GM23338 (cell line): ENCODE data around the gene DPYD. TPM values are rescaled to one million over a fixed set of nuclear protein-coding genes. Genes with fewer than 3 reads are reported as not detected.

ENCODE experiments used
- ATAC-seq: fragments of 200-7000 bp; cut with Tn5 transposase; 3 replicates; pipeline ENCODE4 v1.9.1; 2020
- DNase-seq: peaks from one replicate; pipeline ENCODE4 v3.0.0-alpha.2; 2015; ENCODE audit warnings: low spot score
- H2AFZ ChIP-seq: fragments of 200-600 bp; sonication (generic); 2 replicates; pipeline ENCODE4 v1.8.0; 2016; ENCODE audit warnings: antibody characterized with exemption, mild to moderate bottlenecking, moderate library complexity
- H3F3A ChIP-seq: fragments of 200-600 bp; sonication (generic); replicated peaks from 2 replicates; pipeline ENCODE4 v1.8.0; 2017; ENCODE audit warnings: antibody characterized with exemption, mixed run types, low read depth
- H3K27ac ChIP-seq: fragments of 200-600 bp; sonication (generic); 2 replicates; pipeline ENCODE4 v1.6.1; 2016; ENCODE audit warnings: low read depth
- H3K27me3 ChIP-seq: fragments of 200-600 bp; sonication (generic); 2 replicates; pipeline ENCODE4 v1.8.0; 2016; ENCODE audit warnings: mild to moderate bottlenecking, mixed run types, moderate library complexity; ENCODE audit not compliant: insufficient read depth
- H3K36me3 ChIP-seq: fragments of 200-600 bp; sonication (generic); 2 replicates; pipeline ENCODE4 v1.8.0; 2016; ENCODE audit warnings: mild to moderate bottlenecking; ENCODE audit not compliant: insufficient read depth
- H3K4me1 ChIP-seq: fragments of 200-600 bp; sonication (generic); 2 replicates; pipeline ENCODE4 v1.8.0; 2016; ENCODE audit warnings: mild to moderate bottlenecking, moderate library complexity; ENCODE audit not compliant: insufficient read depth
- H3K4me2 ChIP-seq: fragments of 200-600 bp; sonication (generic); 2 replicates; pipeline ENCODE4 v1.7.1; 2017; ENCODE audit warnings: mixed run types
- H3K4me3 ChIP-seq: fragments of 200-600 bp; sonication (generic); 2 replicates; pipeline ENCODE4 v1.6.1; 2016; ENCODE audit warnings: mixed run types
- H3K79me2 ChIP-seq: fragments of 200-600 bp; sonication (generic); replicated peaks from 2 replicates; pipeline ENCODE4 v1.8.0; 2017; ENCODE audit warnings: mild to moderate bottlenecking; ENCODE audit not compliant: insufficient read depth
- H3K9me2 ChIP-seq: fragments of 200-600 bp; sonication (generic); 2 replicates; pipeline ENCODE4 v1.8.0; 2017; ENCODE audit not compliant: insufficient read depth
- H4K20me1 ChIP-seq: fragments of 200-600 bp; sonication (generic); replicated peaks from 2 replicates; pipeline ENCODE4 v1.8.0; 2017; ENCODE audit warnings: mild to moderate bottlenecking; ENCODE audit not compliant: insufficient read depth
- H3K27ac Mint-ChIP-seq: 2 replicates; pipeline ENCODE4 v1.8.0; 2020; ENCODE audit warnings: inconsistent platforms, mild to moderate bottlenecking, moderate library complexity, mixed read lengths
- H3K27me3 Mint-ChIP-seq: 3 replicates; pipeline ENCODE4 v1.8.0; 2022; ENCODE audit warnings: low read depth, mild to moderate bottlenecking, moderate library complexity, mixed read lengths, inconsistent platforms; ENCODE audit not compliant: insufficient read depth, poor library complexity
- H3K36me3 Mint-ChIP-seq: 3 replicates; pipeline ENCODE4 v1.8.0; 2021; ENCODE audit warnings: low read depth, mild to moderate bottlenecking, inconsistent platforms, moderate library complexity, mixed read lengths
- H3K4me1 Mint-ChIP-seq: 3 replicates; pipeline ENCODE4 v1.8.0; 2020; ENCODE audit warnings: mild to moderate bottlenecking, inconsistent platforms, mixed read lengths
- H3K4me3 Mint-ChIP-seq: 3 replicates; pipeline ENCODE4 v1.8.0; 2021; ENCODE audit warnings: moderate library complexity, mild to moderate bottlenecking, inconsistent platforms, mixed read lengths
- H3K9me3 Mint-ChIP-seq: 3 replicates; pipeline ENCODE4 v1.8.0; 2020; ENCODE audit warnings: moderate library complexity, mild to moderate bottlenecking, inconsistent platforms, mixed read lengths
- CREB1 ChIP-seq: fragments of 250-450 bp; sonication (Bioruptor Pico); IDR thresholded peaks from 2 replicates; pipeline ENCODE4 v1.5.0; 2020; ENCODE audit warnings: low read depth, mild to moderate bottlenecking, moderate library complexity
- EZH2 ChIP-seq: fragments of 200-600 bp; sonication (generic); IDR thresholded peaks from one replicate; pipeline ENCODE4 v1.8.0; 2017; ENCODE audit warnings: antibody characterized with exemption, mild to moderate bottlenecking, low read depth; ENCODE audit not compliant: unreplicated experiment
- EZH2phosphoT487 ChIP-seq: fragments of 200-600 bp; sonication (generic); IDR thresholded peaks from one replicate; pipeline ENCODE4 v1.8.1; 2018; ENCODE audit warnings: antibody characterized with exemption; ENCODE audit not compliant: unreplicated experiment
- JUNB ChIP-seq: IDR thresholded peaks from one replicate; pipeline ENCODE4 v1.6.1; 2016; ENCODE audit warnings: antibody characterized with exemption; ENCODE audit not compliant: unreplicated experiment
- NANOG ChIP-seq: IDR thresholded peaks from 2 replicates; pipeline ENCODE4 v1.6.1; 2016; ENCODE audit warnings: antibody characterized with exemption, borderline replicate concordance
- POLR2AphosphoS5 ChIP-seq: IDR thresholded peaks from 2 replicates; pipeline ENCODE4 v1.6.1; 2016; ENCODE audit warnings: antibody characterized with exemption, low read depth
- STAT1 ChIP-seq: IDR thresholded peaks from one replicate; pipeline ENCODE4 v1.6.1; 2016; ENCODE audit warnings: antibody characterized with exemption; ENCODE audit not compliant: unreplicated experiment
- ZNF114 ChIP-seq: fragments of 250-450 bp; sonication (Bioruptor Pico); IDR thresholded peaks from 2 replicates; pipeline ENCODE4 v1.5.0; 2020; ENCODE audit warnings: mild to moderate bottlenecking, moderate library complexity
- ZNF331 ChIP-seq: fragments of 250-450 bp; sonication (Bioruptor Pico); IDR thresholded peaks from 2 replicates; pipeline ENCODE4 v1.5.0; 2020; ENCODE audit warnings: low read depth, mild to moderate bottlenecking, moderate library complexity
- polyA plus RNA-seq: library from polyadenylated mRNA; unstranded; fragments of >200 nt; fragmentation: Nextera tagmentation; extraction: Ambion mirVana; gene quantifications from 2 replicates; pipeline ENCODE4 v1.2.1, GENCODE V29; 2016
- total RNA-seq: library from RNA; depleted of rRNA; stranded (reverse); fragments of >200 nt; shearing (Covaris generic); gene quantifications from 2 replicates; pipeline ENCODE4 v1.2.3, GENCODE V29; 2014
- TF ChIP-seq, protein P1 (sequence below): IDR thresholded peaks from one replicate; pipeline ENCODE4 v1.6.1; 2018; ENCODE audit warnings: antibody characterized with exemption; ENCODE audit not compliant: unreplicated experiment
- TF ChIP-seq, protein P2 (sequence below): fragments of 250-450 bp; sonication (Bioruptor Pico); IDR thresholded peaks from 2 replicates; pipeline ENCODE4 v1.5.0; 2020; ENCODE audit warnings: mild to moderate bottlenecking, moderate library complexity
- TF ChIP-seq, protein P3 (sequence below): IDR thresholded peaks from 2 replicates; pipeline ENCODE4 v1.6.1; 2016; ENCODE audit warnings: antibody characterized with exemption
- TF ChIP-seq, protein P4 (sequence below), 2 experiments: fragments of 200-600 bp in 1 of 2; sonication (generic) in 1 of 2; conservative IDR thresholded peaks; 2 replicates each; pipeline versions ENCODE4 v1.5.1 to v1.6.1; 2016 to 2017; ENCODE audit warnings: antibody characterized with exemption in 2 of 2, low read depth in 2 of 2, mild to moderate bottlenecking in 2 of 2, moderate library complexity in 1 of 2

DPYD gene
- total and polyA plus RNA-seq, 2 experiments from 2014 or later: 0.50 to 1.6 TPM

DNA sequence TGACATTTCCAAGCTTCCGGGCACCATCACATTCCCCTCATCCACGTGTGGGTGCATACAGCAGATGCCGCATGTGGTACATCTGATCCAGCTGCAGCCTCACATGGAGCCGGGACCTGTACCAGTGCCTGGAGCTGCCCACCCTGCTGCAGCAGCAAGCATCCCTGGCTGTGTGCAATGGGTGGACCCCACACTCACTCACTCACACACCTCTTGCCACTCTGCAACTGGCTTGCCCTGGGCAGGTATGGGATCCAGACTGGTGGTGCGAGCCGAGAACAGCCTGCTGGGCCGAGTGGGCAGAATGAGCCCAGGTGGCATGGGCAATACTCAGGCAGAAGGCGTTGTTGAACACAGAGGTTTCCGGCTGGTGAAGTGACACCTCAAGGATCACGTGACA is 75.0 kb downstream of the DPYD start:
- no peaks in the 10 kb centered on the region for H3K9me2 ChIP-seq
- no peak for TF ChIP-seq EZH2
- TF ChIP-seq, protein P1, sequence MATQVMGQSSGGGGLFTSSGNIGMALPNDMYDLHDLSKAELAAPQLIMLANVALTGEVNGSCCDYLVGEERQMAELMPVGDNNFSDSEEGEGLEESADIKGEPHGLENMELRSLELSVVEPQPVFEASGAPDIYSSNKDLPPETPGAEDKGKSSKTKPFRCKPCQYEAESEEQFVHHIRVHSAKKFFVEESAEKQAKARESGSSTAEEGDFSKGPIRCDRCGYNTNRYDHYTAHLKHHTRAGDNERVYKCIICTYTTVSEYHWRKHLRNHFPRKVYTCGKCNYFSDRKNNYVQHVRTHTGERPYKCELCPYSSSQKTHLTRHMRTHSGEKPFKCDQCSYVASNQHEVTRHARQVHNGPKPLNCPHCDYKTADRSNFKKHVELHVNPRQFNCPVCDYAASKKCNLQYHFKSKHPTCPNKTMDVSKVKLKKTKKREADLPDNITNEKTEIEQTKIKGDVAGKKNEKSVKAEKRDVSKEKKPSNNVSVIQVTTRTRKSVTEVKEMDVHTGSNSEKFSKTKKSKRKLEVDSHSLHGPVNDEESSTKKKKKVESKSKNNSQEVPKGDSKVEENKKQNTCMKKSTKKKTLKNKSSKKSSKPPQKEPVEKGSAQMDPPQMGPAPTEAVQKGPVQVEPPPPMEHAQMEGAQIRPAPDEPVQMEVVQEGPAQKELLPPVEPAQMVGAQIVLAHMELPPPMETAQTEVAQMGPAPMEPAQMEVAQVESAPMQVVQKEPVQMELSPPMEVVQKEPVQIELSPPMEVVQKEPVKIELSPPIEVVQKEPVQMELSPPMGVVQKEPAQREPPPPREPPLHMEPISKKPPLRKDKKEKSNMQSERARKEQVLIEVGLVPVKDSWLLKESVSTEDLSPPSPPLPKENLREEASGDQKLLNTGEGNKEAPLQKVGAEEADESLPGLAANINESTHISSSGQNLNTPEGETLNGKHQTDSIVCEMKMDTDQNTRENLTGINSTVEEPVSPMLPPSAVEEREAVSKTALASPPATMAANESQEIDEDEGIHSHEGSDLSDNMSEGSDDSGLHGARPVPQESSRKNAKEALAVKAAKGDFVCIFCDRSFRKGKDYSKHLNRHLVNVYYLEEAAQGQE: no peak
- no peak for TF ChIP-seq EZH2phosphoT487
- TF ChIP-seq ZNF331: no peak
- TF ChIP-seq ZNF114 (CRISPR knock-in tag): no peak
- TF ChIP-seq, protein P2, sequence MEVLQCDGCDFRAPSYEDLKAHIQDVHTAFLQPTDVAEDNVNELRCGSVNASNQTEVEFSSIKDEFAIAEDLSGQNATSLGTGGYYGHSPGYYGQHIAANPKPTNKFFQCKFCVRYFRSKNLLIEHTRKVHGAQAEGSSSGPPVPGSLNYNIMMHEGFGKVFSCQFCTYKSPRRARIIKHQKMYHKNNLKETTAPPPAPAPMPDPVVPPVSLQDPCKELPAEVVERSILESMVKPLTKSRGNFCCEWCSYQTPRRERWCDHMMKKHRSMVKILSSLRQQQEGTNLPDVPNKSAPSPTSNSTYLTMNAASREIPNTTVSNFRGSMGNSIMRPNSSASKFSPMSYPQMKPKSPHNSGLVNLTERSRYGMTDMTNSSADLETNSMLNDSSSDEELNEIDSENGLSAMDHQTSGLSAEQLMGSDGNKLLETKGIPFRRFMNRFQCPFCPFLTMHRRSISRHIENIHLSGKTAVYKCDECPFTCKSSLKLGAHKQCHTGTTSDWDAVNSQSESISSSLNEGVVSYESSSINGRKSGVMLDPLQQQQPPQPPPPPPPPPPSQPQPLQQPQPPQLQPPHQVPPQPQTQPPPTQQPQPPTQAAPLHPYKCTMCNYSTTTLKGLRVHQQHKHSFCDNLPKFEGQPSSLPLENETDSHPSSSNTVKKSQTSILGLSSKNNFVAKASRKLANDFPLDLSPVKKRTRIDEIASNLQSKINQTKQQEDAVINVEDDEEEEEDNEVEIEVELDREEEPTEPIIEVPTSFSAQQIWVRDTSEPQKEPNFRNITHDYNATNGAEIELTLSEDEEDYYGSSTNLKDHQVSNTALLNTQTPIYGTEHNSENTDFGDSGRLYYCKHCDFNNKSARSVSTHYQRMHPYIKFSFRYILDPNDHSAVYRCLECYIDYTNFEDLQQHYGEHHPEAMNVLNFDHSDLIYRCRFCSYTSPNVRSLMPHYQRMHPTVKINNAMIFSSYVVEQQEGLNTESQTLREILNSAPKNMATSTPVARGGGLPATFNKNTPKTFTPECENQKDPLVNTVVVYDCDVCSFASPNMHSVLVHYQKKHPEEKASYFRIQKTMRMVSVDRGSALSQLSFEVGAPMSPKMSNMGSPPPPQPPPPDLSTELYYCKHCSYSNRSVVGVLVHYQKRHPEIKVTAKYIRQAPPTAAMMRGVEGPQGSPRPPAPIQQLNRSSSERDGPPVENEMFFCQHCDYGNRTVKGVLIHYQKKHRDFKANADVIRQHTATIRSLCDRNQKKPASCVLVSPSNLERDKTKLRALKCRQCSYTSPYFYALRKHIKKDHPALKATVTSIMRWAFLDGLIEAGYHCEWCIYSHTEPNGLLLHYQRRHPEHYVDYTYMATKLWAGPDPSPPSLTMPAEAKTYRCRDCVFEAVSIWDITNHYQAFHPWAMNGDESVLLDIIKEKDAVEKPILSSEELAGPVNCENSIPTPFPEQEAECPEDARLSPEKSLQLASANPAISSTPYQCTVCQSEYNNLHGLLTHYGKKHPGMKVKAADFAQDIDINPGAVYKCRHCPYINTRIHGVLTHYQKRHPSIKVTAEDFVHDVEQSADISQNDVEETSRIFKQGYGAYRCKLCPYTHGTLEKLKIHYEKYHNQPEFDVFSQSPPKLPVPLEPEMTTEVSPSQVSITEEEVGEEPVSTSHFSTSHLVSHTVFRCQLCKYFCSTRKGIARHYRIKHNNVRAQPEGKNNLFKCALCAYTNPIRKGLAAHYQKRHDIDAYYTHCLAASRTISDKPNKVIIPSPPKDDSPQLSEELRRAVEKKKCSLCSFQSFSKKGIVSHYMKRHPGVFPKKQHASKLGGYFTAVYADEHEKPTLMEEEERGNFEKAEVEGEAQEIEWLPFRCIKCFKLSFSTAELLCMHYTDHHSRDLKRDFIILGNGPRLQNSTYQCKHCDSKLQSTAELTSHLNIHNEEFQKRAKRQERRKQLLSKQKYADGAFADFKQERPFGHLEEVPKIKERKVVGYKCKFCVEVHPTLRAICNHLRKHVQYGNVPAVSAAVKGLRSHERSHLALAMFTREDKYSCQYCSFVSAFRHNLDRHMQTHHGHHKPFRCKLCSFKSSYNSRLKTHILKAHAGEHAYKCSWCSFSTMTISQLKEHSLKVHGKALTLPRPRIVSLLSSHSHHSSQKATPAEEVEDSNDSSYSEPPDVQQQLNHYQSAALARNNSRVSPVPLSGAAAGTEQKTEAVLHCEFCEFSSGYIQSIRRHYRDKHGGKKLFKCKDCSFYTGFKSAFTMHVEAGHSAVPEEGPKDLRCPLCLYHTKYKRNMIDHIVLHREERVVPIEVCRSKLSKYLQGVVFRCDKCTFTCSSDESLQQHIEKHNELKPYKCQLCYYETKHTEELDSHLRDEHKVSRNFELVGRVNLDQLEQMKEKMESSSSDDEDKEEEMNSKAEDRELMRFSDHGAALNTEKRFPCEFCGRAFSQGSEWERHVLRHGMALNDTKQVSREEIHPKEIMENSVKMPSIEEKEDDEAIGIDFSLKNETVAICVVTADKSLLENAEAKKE: no peak
- TF ChIP-seq, protein P3, sequence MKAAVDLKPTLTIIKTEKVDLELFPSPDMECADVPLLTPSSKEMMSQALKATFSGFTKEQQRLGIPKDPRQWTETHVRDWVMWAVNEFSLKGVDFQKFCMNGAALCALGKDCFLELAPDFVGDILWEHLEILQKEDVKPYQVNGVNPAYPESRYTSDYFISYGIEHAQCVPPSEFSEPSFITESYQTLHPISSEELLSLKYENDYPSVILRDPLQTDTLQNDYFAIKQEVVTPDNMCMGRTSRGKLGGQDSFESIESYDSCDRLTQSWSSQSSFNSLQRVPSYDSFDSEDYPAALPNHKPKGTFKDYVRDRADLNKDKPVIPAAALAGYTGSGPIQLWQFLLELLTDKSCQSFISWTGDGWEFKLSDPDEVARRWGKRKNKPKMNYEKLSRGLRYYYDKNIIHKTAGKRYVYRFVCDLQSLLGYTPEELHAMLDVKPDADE: no peak
- TF ChIP-seq, protein P4, sequence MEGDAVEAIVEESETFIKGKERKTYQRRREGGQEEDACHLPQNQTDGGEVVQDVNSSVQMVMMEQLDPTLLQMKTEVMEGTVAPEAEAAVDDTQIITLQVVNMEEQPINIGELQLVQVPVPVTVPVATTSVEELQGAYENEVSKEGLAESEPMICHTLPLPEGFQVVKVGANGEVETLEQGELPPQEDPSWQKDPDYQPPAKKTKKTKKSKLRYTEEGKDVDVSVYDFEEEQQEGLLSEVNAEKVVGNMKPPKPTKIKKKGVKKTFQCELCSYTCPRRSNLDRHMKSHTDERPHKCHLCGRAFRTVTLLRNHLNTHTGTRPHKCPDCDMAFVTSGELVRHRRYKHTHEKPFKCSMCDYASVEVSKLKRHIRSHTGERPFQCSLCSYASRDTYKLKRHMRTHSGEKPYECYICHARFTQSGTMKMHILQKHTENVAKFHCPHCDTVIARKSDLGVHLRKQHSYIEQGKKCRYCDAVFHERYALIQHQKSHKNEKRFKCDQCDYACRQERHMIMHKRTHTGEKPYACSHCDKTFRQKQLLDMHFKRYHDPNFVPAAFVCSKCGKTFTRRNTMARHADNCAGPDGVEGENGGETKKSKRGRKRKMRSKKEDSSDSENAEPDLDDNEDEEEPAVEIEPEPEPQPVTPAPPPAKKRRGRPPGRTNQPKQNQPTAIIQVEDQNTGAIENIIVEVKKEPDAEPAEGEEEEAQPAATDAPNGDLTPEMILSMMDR (conservative IDR thresholded peaks at IDR 0.05; ENCODE audit: low read depth in 2 of 2): no peak
- TF ChIP-seq CREB1: no peak
- TF ChIP-seq POLR2AphosphoS5: no peak
- TF ChIP-seq JUNB: no peak
- TF ChIP-seq STAT1: no peak
- no peak for TF ChIP-seq NANOG
- Mint-ChIP-seq H3K36me3 (peaks cover 11% of the 10 kb centered on the region; the same call in 2 of the 3 replicates), H3K27ac (no peak overlapping the region), H3K27me3 (no peaks in the 10 kb centered on the region), H3K4me1 (no peaks in the 10 kb centered on the region), H3K9me3 (peaks cover 17% of the 10 kb centered on the region), H3K4me3 (no peak overlapping the region)
- no peak overlapping the region for H3K27ac ChIP-seq
- no peak overlapping the region for H3K4me2 ChIP-seq
- H3K36me3 ChIP-seq: no peaks in the 10 kb centered on the region
- no peak overlapping the region for H2AFZ ChIP-seq
- no peaks in the 10 kb centered on the region for H3F3A ChIP-seq
- H3K4me3 ChIP-seq: no peak overlapping the region
- H3K4me1 ChIP-seq: no peaks in the 10 kb centered on the region
- no peak for DNase-seq
- H4K20me1 ChIP-seq: no peaks in the 10 kb centered on the region
- no peaks in the 10 kb centered on the region for H3K79me2 ChIP-seq
- ATAC-seq: no peak
- no peaks in the 10 kb centered on the region for H3K27me3 ChIP-seq
